ENCODE measurements around the gene CEP192. TPM values are rescaled to one million over a fixed set of nuclear protein-coding genes. Genes with fewer than 3 reads are reported as not detected.

Gene CEP192
- total and polyA plus RNA-seq, 2 of the 13 experiments (the other 11 are each of a cell fraction or from before 2014, with no cell fraction given): 15.3 to 24.7 TPM

- TF ChIP-seq CSRNP2 (CRISPR knock-in tag; conservative IDR thresholded peaks at IDR 0.05; ENCODE audit: low read depth) (no peak), PRPF4 (IDR thresholded peaks at IDR 0.05; ENCODE audit: low read depth, low read length, poor library complexity, severe bottlenecking) (no peak), ZZZ3 (CRISPR knock-in tag; IDR thresholded peaks at IDR 0.05; ENCODE audit: borderline replicate concordance) (0 out of 2 replicates have a peak, but pooled peaks have one; percentile 32), MYC (CRISPR knock-in tag; IDR thresholded peaks at IDR 0.05; ENCODE audit: borderline replicate concordance) (peak; percentile 95), NFATC3 (CRISPR knock-in tag; IDR thresholded peaks at IDR 0.05) (no peak), ZNF615 (CRISPR knock-in tag; IDR thresholded peaks at IDR 0.05; ENCODE audit: borderline replicate concordance) (no peak), ZBED4 (CRISPR knock-in tag; IDR thresholded peaks at IDR 0.05; ENCODE audit: borderline replicate concordance) (peak; percentile 72; the same call in 1 of the 2 replicates), KLF6 (CRISPR knock-in tag; IDR thresholded peaks at IDR 0.05) (0 out of 2 replicates have a peak, but pooled peaks have one; percentile 67), MAFG (CRISPR knock-in tag; IDR thresholded peaks at IDR 0.05) (no peak), ZNF331 (CRISPR knock-in tag; IDR thresholded peaks at IDR 0.05) (peak; percentile 51; the same call in 1 of the 2 replicates), THAP11 (CRISPR knock-in tag; IDR thresholded peaks at IDR 0.05) (peak; percentile 84), ZNF674 (CRISPR knock-in tag; IDR thresholded peaks at IDR 0.05; ENCODE audit: low read depth) (no peak), RCOR2 (CRISPR knock-in tag; IDR thresholded peaks at IDR 0.05) (0 out of 2 replicates have a peak, but pooled peaks have one; percentile 58), TIGD3 (CRISPR knock-in tag; IDR thresholded peaks at IDR 0.05; ENCODE audit: borderline replicate concordance) (peak; percentile 94; the same call in 1 of the 2 replicates), ZNF142 (CRISPR knock-in tag; IDR thresholded peaks at IDR 0.05) (peak; percentile 71; the same call in 1 of the 2 replicates)
These were observed at the start of gene CEP192 (continued) for GRCh38 chr18:12990967-12991820.

All from HepG2 (cell line).